Heart left ventricle (tissue), 16 donors: ENCODE measurements around the gene TAF11L4. TPM values are rescaled to one million over a fixed set of nuclear protein-coding genes. Genes with fewer than 3 reads are reported as not detected.
"Not testable (repeated sequence)": the region's sequence is repeated elsewhere in the genome, so short reads cannot be mapped to it uniquely, and the experiment has no call there.

ENCODE experiments used
- ATAC-seq, 4 donors: fragments of 200-7000 bp; cut with Tn5 transposase; one replicate each; pipeline ENCODE4 v1.9.1; 2020 to 2022; ENCODE audit warnings: moderate library complexity in 4 of 4, mild to moderate bottlenecking in 3 of 4, moderate number of reproducible peaks in 1 of 4
- DNase-seq, 5 donors: peaks; one replicate each; pipeline ENCODE4 v3.0.0-alpha.2; 2020
- H3K27ac ChIP-seq, 12 donors: fragments of 200-600 bp; sonication (generic) in 4 of 12; one replicate each; pipeline versions ENCODE4 v1.5.0 to v1.8.0; 2016 to 2022; ENCODE audit warnings: mild to moderate bottlenecking in 2 of 12
- H3K27me3 ChIP-seq, 9 donors: fragments of 200-600 bp; sonication (generic) in 2 of 9; one replicate each; pipeline versions ENCODE4 v1.5.1 to v1.8.0; 2016 to 2022; ENCODE audit warnings: mild to moderate bottlenecking in 3 of 9
- H3K36me3 ChIP-seq, 9 donors: fragments of 200-600 bp; sonication (generic) in 2 of 9; one replicate each; pipeline versions ENCODE4 v1.5.0 to v1.8.0; 2018 to 2022; ENCODE audit warnings: mild to moderate bottlenecking in 2 of 9
- H3K4me1 ChIP-seq, 12 donors: fragments of 200-600 bp; sonication (generic) in 4 of 12; one replicate each; pipeline versions ENCODE4 v1.5.0 to v1.8.0; 2016 to 2022; ENCODE audit warnings: mild to moderate bottlenecking in 3 of 12
- H3K4me3 ChIP-seq, 12 donors: fragments of 200-600 bp; sonication (generic) in 4 of 12; one replicate each; pipeline versions ENCODE4 v1.5.0 to v1.8.0; 2017 to 2022; ENCODE audit warnings: mild to moderate bottlenecking in 9 of 12, moderate library complexity in 4 of 12
- H3K9me3 ChIP-seq, 12 donors: fragments of 200-600 bp; sonication (generic) in 4 of 12; one replicate each; pipeline versions ENCODE4 v1.5.0 to v1.8.0; 2016 to 2022; ENCODE audit warnings: mild to moderate bottlenecking in 1 of 12
- CTCF ChIP-seq, 12 donors: fragments of 200-600 bp; sonication (generic) in 4 of 12; IDR thresholded peaks; one replicate each; pipeline versions ENCODE4 v1.5.0 to v1.8.0; 2018 to 2022; ENCODE audit warnings: antibody characterized with exemption in 12 of 12, mild to moderate bottlenecking in 5 of 12
- POLR2A ChIP-seq, 2 donors: fragments of 450-650 bp; IDR thresholded peaks; one replicate each; pipeline ENCODE4 v1.6.1; 2017; ENCODE audit warnings: antibody characterized with exemption in 2 of 2, mild to moderate bottlenecking in 2 of 2, moderate library complexity in 2 of 2
- WGBS, 4 donors: extraction: QIAGEN DNeasy Blood & Tissue Kit in 2 of 4; methylation state at CpG; one replicate each; pipeline versions ENCODE4 v1.1.5 to v1.1.7; 2013 to 2018; 5-methylcytosine and 5-hydroxymethylcytosine counted together
- intact Hi-C, 10 donors: fragments of 100-400 bp; cut with DNase I; formaldehyde crosslinking; loops; one replicate each; pipeline versions ENCODE4 v1.11.1 to v1.14.2; 2022
- polyA plus RNA-seq, 2 donors: library from polyadenylated mRNA; stranded (reverse); fragments of 200-250 nt; gene quantifications; one replicate each; pipeline ENCODE4 v1.2.3, GENCODE V29; 2013
- total RNA-seq, 9 donors: library from RNA; depleted of rRNA in 2 of 9; stranded (reverse); fragments of >200 nt in 2 of 9; fragmentation: NEBNext Ultra II Directional in 3 of 9; extraction: Animal tissue kit (Norgen Biotek cat#: 25700) in 3 of 9; gene quantifications; one replicate each; pipeline versions ENCODE4 v1.1.0 to v1.2.4, GENCODE V29; 2016 to 2023
- donor health status: ischemic (EF 13 %, LVEDD 7.1; RV severe dilation, severe dysfunction).
- donor health status: healthy with polysubstance abuse.
- donor health status: DM: no; HTN: yes; CAD: no.
- donor health status: DM: no; HTN: no; CAD: no.
- donor health status: ischemic (EF 25% LVEDD 6.9; RV normal size, moderate dysfunction).
- donor health status: ischemic (EF 25% LVEDD 5.7; RV mildly dilated, moderate dysfunction).
- donor health status: healthy.
- donor health status: DM: yes; HTN: yes; CAD: no.
- donor health status: ischemic (EF 35%, LVEDD 5.7; RV mildly dilated, moderate dysfunction).
- donor health status: nonischemic (EF 11% LVEDD 7.7; RV severe dilation, severe dysfunction).
- donor health status: DM: yes; HTN: yes; CAD: no.
- donor health status: PGD.
- donor health status: ischemic (EF 29% LVEDD 5.4; RV normal size, mild dysfunction).
- donor health status: nonischemic (EF 23%, LVEDD 6.1; RV moderate dilation, normal function).

The TAF11L4 gene
- total and polyA plus RNA-seq, 11 donors: not detected

GRCh38 chr5:17497446-17497845 lies 24.2 kb upstream of the TAF11L4 start:
- WGBS, 4 donors: 41 to 51% (median 46%) methylated on average over 2 to 4 of the region's 4 CpGs
- no peak for TF ChIP-seq CTCF (IDR thresholded peaks at IDR 0.05)
- TF ChIP-seq POLR2A (IDR thresholded peaks at IDR 0.05): no peak
- peaks cover 0 to 4% (median 0%) of the 10 kb centered on the region in 12 donors for H3K9me3 ChIP-seq
- H3K4me1 ChIP-seq: no peaks in the 10 kb centered on the region
- no peak overlapping the region for H3K4me3 ChIP-seq
- no peaks in the 10 kb centered on the region for H3K36me3 ChIP-seq
- DNase-seq: no peak
- ATAC-seq: no peak
- intact Hi-C loops: no loop called here
- no peak overlapping the region for H3K27ac ChIP-seq
- H3K27me3 ChIP-seq: no peaks in the 10 kb centered on the region

GRCh38 chr5:17497931-17498330 lies 23.7 kb upstream of the TAF11L4 start, which contains the start of gene TAF11L2:
TAF11L2 (plus strand) TSS chr5:17498231.
- H3K27me3 ChIP-seq, DNase-seq, H3K9me3 ChIP-seq, H3K4me3 ChIP-seq, H3K27ac ChIP-seq, intact Hi-C loops, H3K4me1 ChIP-seq, H3K36me3 ChIP-seq, ATAC-seq: not testable (repeated sequence)
- WGBS, 4 donors: 80 to 82% (median 81%) methylated on average over 8 of the region's 8 CpGs

- no peaks in the 10 kb centered on the region for H3K36me3 ChIP-seq
- no peak for DNase-seq
- no peaks in the 10 kb centered on the region for H3K9me3 ChIP-seq
- no peaks in the 10 kb centered on the region for H3K4me1 ChIP-seq
- TF ChIP-seq CTCF (IDR thresholded peaks at IDR 0.05) (no peak), POLR2A (IDR thresholded peaks at IDR 0.05) (no peak)
- no peaks in the 10 kb centered on the region for H3K27me3 ChIP-seq
- 89 to 90% (median 89%) methylated on average over 15 to 17 of the region's 17 CpGs for WGBS, 4 donors
- intact Hi-C loops: no loop called here
- no peak overlapping the region for H3K27ac ChIP-seq
- H3K4me3 ChIP-seq: no peak overlapping the region
- ATAC-seq: no peak
These were observed 9.8 kb upstream of the TAF11L4 start for GRCh38 chr5:17511775-17512325.

GRCh38 chr5:17517526-17517925 lies 4.1 kb upstream of the TAF11L4 start:
- intact Hi-C loops, H3K27ac ChIP-seq, DNase-seq, ATAC-seq, H3K27me3 ChIP-seq, H3K9me3 ChIP-seq, H3K36me3 ChIP-seq, H3K4me1 ChIP-seq, H3K4me3 ChIP-seq: not testable (repeated sequence)
- WGBS, 4 donors: 70 to 77% (median 75%) methylated on average over 8 to 12 of the region's 12 CpGs

- H3K27me3 ChIP-seq, ATAC-seq, intact Hi-C loops, H3K4me1 ChIP-seq, H3K4me3 ChIP-seq, DNase-seq, H3K9me3 ChIP-seq, H3K36me3 ChIP-seq, H3K27ac ChIP-seq: not testable (repeated sequence)
- WGBS, 4 donors: no CpG with 5 or more reads among the region's 15 CpGs
These were observed 3.5 kb upstream of the TAF11L4 start, which contains the start of gene TAF11L3 for GRCh38 chr5:17518067-17518466. TAF11L3 (plus strand) TSS chr5:17518367.

- 89 to 97% (median 91%) methylated on average over 8 to 9 of the region's 14 CpGs for WGBS, 4 donors
- H3K4me1 ChIP-seq: not testable (repeated sequence)
These were observed 2.1 kb upstream of the TAF11L4 start for GRCh38 chr5:17519508-17519907.

GRCh38 chr5:17524935-17525334 lies 3.3 kb downstream of the TAF11L4 start, which contains the start of gene TAF11L5:
TAF11L5 (plus strand) TSS chr5:17525235.
- WGBS, 4 donors: no CpG with 5 or more reads among the region's 15 CpGs
- H3K27me3 ChIP-seq, intact Hi-C loops, H3K4me1 ChIP-seq, DNase-seq, H3K36me3 ChIP-seq, H3K27ac ChIP-seq, H3K4me3 ChIP-seq, ATAC-seq: not testable (repeated sequence)
- H3K9me3 ChIP-seq: peaks cover 0 to 12% (median 3%) of the 10 kb centered on the region in 12 donors

More at GRCh38 chr5:17519508-17519907, 2.1 kb upstream of the TAF11L4 start:
- H3K27me3 ChIP-seq, H3K4me3 ChIP-seq, intact Hi-C loops, ATAC-seq, H3K36me3 ChIP-seq, H3K9me3 ChIP-seq, DNase-seq, H3K27ac ChIP-seq: not testable (repeated sequence)

- H3K4me3 ChIP-seq, H3K27me3 ChIP-seq, H3K27ac ChIP-seq, intact Hi-C loops, ATAC-seq, H3K4me1 ChIP-seq, H3K36me3 ChIP-seq: not testable (repeated sequence)
- 89 to 92% (median 91%) methylated on average over 9 to 17 of the region's 17 CpGs for WGBS, 4 donors
- peak in 3 of 5 donors; percentile 38 to 54 (median 44) for DNase-seq
- H3K9me3 ChIP-seq: peaks cover 0 to 12% (median 2%) of the 10 kb centered on the region in 12 donors
These were observed 4.9 kb downstream of the TAF11L4 start for GRCh38 chr5:17526504-17526903.

GRCh38 chr5:17528369-17528768 lies 6.8 kb downstream of the TAF11L4 start, which contains the start of gene TAF11L6:
TAF11L6 (plus strand) TSS chr5:17528669.
- no CpG with 5 or more reads among the region's 15 CpGs for WGBS, 4 donors
- peaks cover 0 to 12% (median 2%) of the 10 kb centered on the region in 12 donors for H3K9me3 ChIP-seq

More at GRCh38 chr5:17528369-17528768, 6.8 kb downstream of the TAF11L4 start, which contains the start of gene TAF11L6:
- H3K27me3 ChIP-seq, ATAC-seq, H3K36me3 ChIP-seq, intact Hi-C loops, DNase-seq, H3K4me3 ChIP-seq, H3K27ac ChIP-seq, H3K4me1 ChIP-seq: not testable (repeated sequence)
